IPS-18a (cell line): ENCODE results near the gene CRTC3.

Source experiments
- H3K27ac ChIP-seq: one replicate; pipeline ENCODE4 v1.5.1; 2013; ENCODE audit warnings: low read length
- H3K27me3 ChIP-seq: one replicate; pipeline ENCODE4 v1.6.1; 2013; ENCODE audit warnings: mild to moderate bottlenecking, low read length; ENCODE audit not compliant: control insufficient read depth, insufficient read depth
- H3K36me3 ChIP-seq: one replicate; pipeline ENCODE4 v1.6.1; 2013; ENCODE audit warnings: low read depth, low read length; ENCODE audit not compliant: control insufficient read depth
- H3K4me1 ChIP-seq: one replicate; pipeline ENCODE4 v1.6.1; 2013; ENCODE audit warnings: low read depth, low read length; ENCODE audit not compliant: control insufficient read depth
- H3K4me3 ChIP-seq: one replicate; pipeline ENCODE4 v1.5.1; 2013; ENCODE audit warnings: low read length
- H3K9ac ChIP-seq: one replicate; pipeline ENCODE4 v1.6.1; 2013; ENCODE audit warnings: mild to moderate bottlenecking, low read length, moderate library complexity
- H3K9me3 ChIP-seq: one replicate; pipeline ENCODE4 v1.6.1; 2013; ENCODE audit warnings: low read depth, low read length; ENCODE audit not compliant: control insufficient read depth

CRTC3 gene

GRCh38 chr15:90583471-90584252, 53.9 kb downstream of the CRTC3 start:
- Histone ChIP-seq H3K4me1 (peaks cover 38% of the 10 kb centered on the region), H3K9ac (no peak overlapping the region), H3K9me3 (no peaks in the 10 kb centered on the region), H3K36me3 (no peaks in the 10 kb centered on the region), H3K27me3 (no peaks in the 10 kb centered on the region), H3K4me3 (peak overlapping the region; percentile 20), H3K27ac (no peak overlapping the region)

GRCh38 chr15:90584841-90585240, 55.1 kb downstream of the CRTC3 start:
- Histone ChIP-seq H3K4me3 (no peak overlapping the region), H3K27me3 (no peaks in the 10 kb centered on the region), H3K36me3 (no peaks in the 10 kb centered on the region), H3K27ac (no peak overlapping the region), H3K4me1 (peaks cover 38% of the 10 kb centered on the region), H3K9me3 (no peaks in the 10 kb centered on the region), H3K9ac (no peak overlapping the region)

GRCh38 chr15:90585863-90586262, 56.1 kb downstream of the CRTC3 start:
- Histone ChIP-seq H3K9me3 (no peaks in the 10 kb centered on the region), H3K27me3 (no peaks in the 10 kb centered on the region), H3K4me1 (peaks cover 36% of the 10 kb centered on the region)

GRCh38 chr15:90586948-90587347, 57.2 kb downstream of the CRTC3 start:
- Histone ChIP-seq H3K4me1 (peaks cover 26% of the 10 kb centered on the region), H3K9ac (no peak overlapping the region), H3K36me3 (no peaks in the 10 kb centered on the region), H3K27ac (no peak overlapping the region), H3K27me3 (no peaks in the 10 kb centered on the region), H3K9me3 (no peaks in the 10 kb centered on the region), H3K4me3 (no peak overlapping the region)

More at GRCh38 chr15:90585863-90586262, 56.1 kb downstream of the CRTC3 start:
- Histone ChIP-seq H3K4me3 (no peak overlapping the region), H3K36me3 (no peaks in the 10 kb centered on the region), H3K9ac (no peak overlapping the region), H3K27ac (no peak overlapping the region)

GRCh38 chr15:90588427-90588826, 58.7 kb downstream of the CRTC3 start:
- H3K4me1 ChIP-seq = peaks cover 11% of the 10 kb centered on the region
- H3K4me3 ChIP-seq = no peak overlapping the region
- no peaks in the 10 kb centered on the region for H3K27me3 ChIP-seq
- no peak overlapping the region for H3K9ac ChIP-seq
- no peaks in the 10 kb centered on the region for H3K9me3 ChIP-seq
- H3K27ac ChIP-seq = no peak overlapping the region
- H3K36me3 ChIP-seq = no peaks in the 10 kb centered on the region

- Histone ChIP-seq H3K36me3 (no peaks in the 10 kb centered on the region), H3K27ac (no peak overlapping the region), H3K9me3 (no peaks in the 10 kb centered on the region), H3K4me1 (peaks cover 6% of the 10 kb centered on the region), H3K27me3 (no peaks in the 10 kb centered on the region), H3K4me3 (no peak overlapping the region), H3K9ac (no peak overlapping the region)
Observed at GRCh38 chr15:90591524-90591923, 61.8 kb downstream of the CRTC3 start.

- Histone ChIP-seq H3K9ac (no peak overlapping the region), H3K9me3 (no peaks in the 10 kb centered on the region), H3K4me1 (peaks cover 6% of the 10 kb centered on the region), H3K4me3 (no peak overlapping the region), H3K27ac (no peak overlapping the region), H3K36me3 (no peaks in the 10 kb centered on the region), H3K27me3 (no peaks in the 10 kb centered on the region)
Observed at GRCh38 chr15:90592131-90592881, 62.6 kb downstream of the CRTC3 start.

- Histone ChIP-seq H3K27me3 (no peaks in the 10 kb centered on the region), H3K9ac (no peak overlapping the region), H3K4me1 (peaks cover 13% of the 10 kb centered on the region), H3K27ac (no peak overlapping the region), H3K4me3 (no peak overlapping the region), H3K36me3 (no peaks in the 10 kb centered on the region), H3K9me3 (no peaks in the 10 kb centered on the region)
Observed at GRCh38 chr15:90593499-90594158, 63.9 kb downstream of the CRTC3 start.

GRCh38 chr15:90594301-90594738, 64.6 kb downstream of the CRTC3 start:
- no peaks in the 10 kb centered on the region for H3K9me3 ChIP-seq
- no peak overlapping the region for H3K4me3 ChIP-seq
- no peak overlapping the region for H3K9ac ChIP-seq
- H3K36me3 ChIP-seq = no peaks in the 10 kb centered on the region
- peaks cover 13% of the 10 kb centered on the region for H3K4me1 ChIP-seq
- no peak overlapping the region for H3K27ac ChIP-seq
- no peaks in the 10 kb centered on the region for H3K27me3 ChIP-seq

GRCh38 chr15:90595763-90596155, 66.0 kb downstream of the CRTC3 start:
- Histone ChIP-seq H3K9ac (no peak overlapping the region), H3K36me3 (no peaks in the 10 kb centered on the region), H3K27me3 (no peaks in the 10 kb centered on the region), H3K27ac (no peak overlapping the region), H3K4me1 (peaks cover 13% of the 10 kb centered on the region), H3K4me3 (no peak overlapping the region), H3K9me3 (no peaks in the 10 kb centered on the region)

GRCh38 chr15:90596943-90597342, 67.2 kb downstream of the CRTC3 start:
- Histone ChIP-seq H3K27ac (no peak overlapping the region), H3K9me3 (no peaks in the 10 kb centered on the region), H3K27me3 (no peaks in the 10 kb centered on the region), H3K4me3 (no peak overlapping the region), H3K9ac (no peak overlapping the region), H3K36me3 (no peaks in the 10 kb centered on the region), H3K4me1 (peaks cover 13% of the 10 kb centered on the region)
